Esophagus muscularis mucosa (tissue), 4 donors: ENCODE data around the gene C4orf50.
"Not testable (repeated sequence)": the region's sequence is repeated elsewhere in the genome, so short reads cannot be mapped to it uniquely, and the experiment has no call there.

ENCODE experiments used
- EP300 ChIP-seq: sonication (generic); formaldehyde crosslinking; IDR thresholded peaks from one replicate; pipeline ENCODE4 v1.6.1; 2017; ENCODE audit warnings: antibody characterized with exemption
- POLR2A ChIP-seq: fragments of 450-650 bp; IDR thresholded peaks from one replicate; pipeline ENCODE4 v1.6.1; 2017; ENCODE audit warnings: antibody characterized with exemption, moderate library complexity, mild to moderate bottlenecking, low read depth
- TF ChIP-seq, protein P1 (sequence below), 3 experiments: fragments of 200-600 bp in 2 of 3; fragments of 450-650 bp in 1 of 3; sonication (generic) in 2 of 3; IDR thresholded peaks; one replicate each; pipeline ENCODE4 v1.5.1; 2017 to 2019; ENCODE audit warnings: antibody characterized with exemption in 3 of 3, mild to moderate bottlenecking in 2 of 3, moderate library complexity in 1 of 3

DNA sequence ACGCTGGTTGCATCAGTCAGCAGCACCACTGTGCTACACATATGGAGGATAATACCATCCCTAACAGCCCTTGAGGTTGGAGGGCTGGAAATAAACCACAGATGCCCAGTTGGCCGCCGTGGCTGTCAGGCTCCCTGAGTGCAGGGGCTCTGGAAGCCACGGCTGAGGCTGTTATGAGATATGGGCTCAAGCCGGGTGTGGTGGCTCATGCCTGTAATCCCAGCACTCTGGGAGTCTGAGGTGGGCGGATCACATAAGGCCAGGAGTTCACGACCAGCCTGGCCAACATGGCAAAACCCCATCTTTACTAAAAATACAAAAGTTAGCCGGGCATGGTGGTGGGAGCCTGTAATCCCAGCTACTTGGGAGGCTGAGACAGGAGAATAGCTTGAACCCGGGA, 24.9 kb downstream of the C4orf50 start:
- not testable (repeated sequence) for TF ChIP-seq POLR2A, EP300
- TF ChIP-seq, protein P1, sequence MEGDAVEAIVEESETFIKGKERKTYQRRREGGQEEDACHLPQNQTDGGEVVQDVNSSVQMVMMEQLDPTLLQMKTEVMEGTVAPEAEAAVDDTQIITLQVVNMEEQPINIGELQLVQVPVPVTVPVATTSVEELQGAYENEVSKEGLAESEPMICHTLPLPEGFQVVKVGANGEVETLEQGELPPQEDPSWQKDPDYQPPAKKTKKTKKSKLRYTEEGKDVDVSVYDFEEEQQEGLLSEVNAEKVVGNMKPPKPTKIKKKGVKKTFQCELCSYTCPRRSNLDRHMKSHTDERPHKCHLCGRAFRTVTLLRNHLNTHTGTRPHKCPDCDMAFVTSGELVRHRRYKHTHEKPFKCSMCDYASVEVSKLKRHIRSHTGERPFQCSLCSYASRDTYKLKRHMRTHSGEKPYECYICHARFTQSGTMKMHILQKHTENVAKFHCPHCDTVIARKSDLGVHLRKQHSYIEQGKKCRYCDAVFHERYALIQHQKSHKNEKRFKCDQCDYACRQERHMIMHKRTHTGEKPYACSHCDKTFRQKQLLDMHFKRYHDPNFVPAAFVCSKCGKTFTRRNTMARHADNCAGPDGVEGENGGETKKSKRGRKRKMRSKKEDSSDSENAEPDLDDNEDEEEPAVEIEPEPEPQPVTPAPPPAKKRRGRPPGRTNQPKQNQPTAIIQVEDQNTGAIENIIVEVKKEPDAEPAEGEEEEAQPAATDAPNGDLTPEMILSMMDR (IDR thresholded peaks at IDR 0.05): not testable (repeated sequence)
